Testis (tissue), 2 donors: Measurements from ENCODE around the gene MUC13.

ENCODE experiments used
- POLR2A ChIP-seq: fragments of 450-650 bp; IDR thresholded peaks from one replicate; pipeline ENCODE4 v1.6.1; 2017; ENCODE audit warnings: antibody characterized with exemption, mild to moderate bottlenecking, moderate library complexity
- TF ChIP-seq, protein P1 (sequence below), 3 experiments: fragments of 450-650 bp in 2 of 3; fragments of 200-600 bp in 1 of 3; sonication (generic) in 1 of 3; IDR thresholded peaks; one replicate each; pipeline ENCODE4 v1.5.1; 2016 to 2019; ENCODE audit warnings: antibody characterized with exemption in 3 of 3, mild to moderate bottlenecking in 2 of 3, moderate library complexity in 1 of 3

DNA sequence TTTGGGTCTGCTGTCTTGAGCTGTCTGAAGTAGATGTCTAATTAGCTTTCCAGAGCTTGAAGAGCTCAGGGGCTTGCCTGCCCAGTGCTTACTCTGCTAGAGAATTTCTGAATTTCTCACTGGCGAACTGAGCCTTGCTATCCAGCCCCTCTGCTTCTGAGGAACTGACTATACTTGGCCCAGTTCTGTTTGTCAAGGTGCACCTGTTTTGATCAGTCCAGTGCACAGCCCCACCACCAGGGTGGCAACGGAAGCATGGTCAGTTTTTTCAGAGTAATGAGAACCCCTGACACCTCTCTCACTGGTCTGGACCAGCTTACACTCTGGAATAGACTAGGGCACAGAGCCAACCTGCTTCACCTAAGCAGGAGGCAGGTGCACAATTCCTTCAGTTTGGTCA lies 72.5 kb downstream of the MUC13 start:
- TF ChIP-seq, protein P1, sequence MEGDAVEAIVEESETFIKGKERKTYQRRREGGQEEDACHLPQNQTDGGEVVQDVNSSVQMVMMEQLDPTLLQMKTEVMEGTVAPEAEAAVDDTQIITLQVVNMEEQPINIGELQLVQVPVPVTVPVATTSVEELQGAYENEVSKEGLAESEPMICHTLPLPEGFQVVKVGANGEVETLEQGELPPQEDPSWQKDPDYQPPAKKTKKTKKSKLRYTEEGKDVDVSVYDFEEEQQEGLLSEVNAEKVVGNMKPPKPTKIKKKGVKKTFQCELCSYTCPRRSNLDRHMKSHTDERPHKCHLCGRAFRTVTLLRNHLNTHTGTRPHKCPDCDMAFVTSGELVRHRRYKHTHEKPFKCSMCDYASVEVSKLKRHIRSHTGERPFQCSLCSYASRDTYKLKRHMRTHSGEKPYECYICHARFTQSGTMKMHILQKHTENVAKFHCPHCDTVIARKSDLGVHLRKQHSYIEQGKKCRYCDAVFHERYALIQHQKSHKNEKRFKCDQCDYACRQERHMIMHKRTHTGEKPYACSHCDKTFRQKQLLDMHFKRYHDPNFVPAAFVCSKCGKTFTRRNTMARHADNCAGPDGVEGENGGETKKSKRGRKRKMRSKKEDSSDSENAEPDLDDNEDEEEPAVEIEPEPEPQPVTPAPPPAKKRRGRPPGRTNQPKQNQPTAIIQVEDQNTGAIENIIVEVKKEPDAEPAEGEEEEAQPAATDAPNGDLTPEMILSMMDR (IDR thresholded peaks at IDR 0.05): no peak
- no peak for TF ChIP-seq POLR2A
